GM21528 (cell line): Measurements from ENCODE around the gene ERMP1.
A peak's percentile ranks its signal among the peaks of the same experiment; 100 is the strongest.

Source experiments
- ATAC-seq: cut with Tn5 transposase; IDR thresholded peaks from one replicate; pipeline ENCODE4 v1.9.1; 2021; ENCODE audit warnings: mild to moderate bottlenecking, moderate library complexity; ENCODE audit not compliant: unreplicated experiment, low FRiP score

Gene ERMP1

DNA sequence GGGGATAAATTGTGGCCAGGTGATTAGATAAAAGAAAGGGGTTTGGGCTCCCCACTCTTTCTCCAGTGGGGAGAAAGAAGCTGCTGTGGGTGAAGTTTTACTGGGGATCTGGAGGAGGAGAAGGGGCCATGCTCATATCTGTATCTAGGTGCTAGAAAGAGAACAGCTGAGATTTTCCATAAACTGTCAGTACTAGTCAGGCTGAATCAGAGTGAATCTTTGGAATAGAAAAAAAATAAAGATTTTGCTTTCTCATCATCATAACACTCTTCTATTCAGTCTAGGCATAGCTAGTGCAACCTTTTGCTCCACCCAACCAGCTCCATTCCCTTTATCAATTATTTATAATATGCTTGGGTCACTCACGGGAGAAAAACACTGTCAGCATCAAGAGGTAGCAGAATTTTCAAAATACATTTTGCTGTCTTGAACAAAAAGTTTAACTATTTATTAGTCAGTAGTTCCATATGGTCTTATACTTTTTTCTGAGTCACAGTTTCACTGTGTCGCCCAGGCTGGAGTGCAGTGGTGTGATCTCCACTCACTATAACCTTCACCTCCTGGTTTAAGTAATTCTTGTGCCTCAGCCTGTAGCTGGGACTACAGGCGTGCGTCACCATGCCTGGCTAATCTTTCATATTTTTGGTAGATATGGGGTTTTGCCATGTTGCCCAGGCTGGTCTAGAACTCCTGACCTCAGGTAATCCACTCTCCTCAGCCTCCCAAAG is 21.3 kb upstream of the ERMP1 start:
- no peak for ATAC-seq

DNA sequence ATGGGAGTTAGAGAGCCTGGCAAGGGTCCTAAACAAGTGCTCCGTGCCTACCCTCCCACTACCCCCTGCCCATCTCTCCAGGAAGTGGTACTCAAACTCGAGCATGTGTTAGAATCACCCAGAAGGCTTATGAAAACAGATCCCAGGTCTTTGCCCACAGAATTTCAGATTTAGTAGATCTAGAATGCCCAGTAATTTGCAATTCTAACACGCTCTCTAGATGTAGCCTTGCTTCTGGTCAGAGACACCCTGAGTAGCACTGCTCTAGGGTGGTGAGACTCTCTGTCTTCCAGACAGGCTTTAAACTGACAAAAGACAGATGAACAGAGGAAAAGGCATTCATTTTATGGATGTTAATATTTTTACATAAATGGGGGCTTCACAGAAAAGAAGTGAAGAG is 20.7 kb upstream of the ERMP1 start:
- ATAC-seq: no peak

DNA sequence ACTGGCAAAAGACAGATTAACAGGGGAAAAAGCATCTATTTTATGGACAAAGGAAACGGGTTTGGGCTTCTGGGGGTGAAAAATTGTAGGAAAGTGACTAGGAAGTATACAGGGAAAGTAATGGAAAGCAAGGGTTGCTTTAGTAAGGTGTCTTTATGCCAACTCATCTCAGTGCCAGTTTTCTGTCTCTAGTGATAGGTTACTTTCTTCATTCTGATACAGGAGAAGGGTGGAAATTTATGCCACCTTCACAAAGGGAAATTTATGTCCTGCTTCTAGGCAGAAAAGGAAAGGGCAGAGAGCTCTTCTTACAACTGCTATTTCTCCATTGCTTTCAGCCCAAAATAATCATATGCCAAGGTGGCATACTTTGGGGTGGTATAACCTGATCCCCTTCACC is 20.1 kb upstream of the ERMP1 start:
- ATAC-seq: no peak

DNA sequence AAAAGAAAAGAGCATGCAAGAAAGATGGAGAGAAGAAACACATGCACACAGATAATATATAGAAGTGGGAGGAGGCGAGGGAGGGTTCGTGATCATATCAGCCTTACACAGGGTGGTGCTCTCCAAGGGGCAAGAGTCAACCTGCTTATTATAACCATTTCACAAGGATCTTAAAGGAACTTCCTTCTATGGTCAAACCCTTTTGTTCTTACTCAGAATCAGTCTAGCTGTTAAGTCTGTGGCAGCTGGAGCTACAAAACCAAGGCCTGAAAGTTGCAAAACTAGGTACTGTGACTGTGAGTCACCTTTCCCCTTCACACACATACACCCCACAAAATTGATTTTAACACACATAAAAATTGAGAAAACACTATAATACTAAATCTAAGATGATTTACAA is 18.5 kb upstream of the ERMP1 start:
- peak; percentile 82 for ATAC-seq

DNA sequence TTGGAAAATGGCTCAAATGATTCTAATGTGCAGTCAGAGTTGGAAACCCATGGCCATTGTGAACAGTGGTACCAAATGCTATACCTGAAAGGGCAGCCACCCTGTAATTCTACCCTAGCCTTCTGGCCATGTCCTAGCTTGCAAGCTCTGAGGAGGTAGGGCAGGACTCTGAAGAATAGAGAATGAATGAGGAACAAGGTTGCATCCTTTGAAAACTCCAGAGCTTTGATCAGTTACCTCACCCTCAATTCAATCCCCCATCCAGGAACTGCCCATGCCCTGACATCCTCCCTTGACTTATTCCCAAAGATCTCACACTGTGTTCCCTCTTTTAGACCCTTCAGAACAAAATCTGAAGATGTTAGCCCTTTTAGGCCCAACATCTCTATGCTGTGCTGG is 17.8 kb upstream of the ERMP1 start:
- no peak for ATAC-seq

DNA sequence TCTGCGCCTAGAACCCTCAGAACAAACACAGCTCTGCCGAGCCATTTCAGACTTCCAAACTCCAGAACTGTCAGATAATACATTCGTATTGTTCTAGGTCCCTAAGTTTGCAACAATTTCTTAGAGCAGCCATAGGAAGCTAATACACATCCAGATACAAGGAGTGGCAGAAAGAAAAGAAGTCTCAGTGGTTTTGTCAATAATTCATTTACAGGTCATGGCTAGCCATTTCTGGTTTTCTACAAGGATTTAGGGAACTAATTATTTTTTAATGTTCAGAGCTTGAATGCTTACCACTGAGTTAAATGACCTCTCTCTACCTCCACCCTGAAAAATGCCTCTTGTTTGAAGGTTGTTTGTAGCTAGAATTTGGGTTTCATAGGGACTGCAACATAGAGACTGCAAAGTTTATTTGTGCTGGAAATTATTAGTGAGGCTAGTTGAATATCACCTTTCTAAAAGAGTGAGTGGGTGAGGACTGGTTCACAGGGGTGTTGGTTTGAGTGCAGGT is 15.5 kb upstream of the ERMP1 start:
- ATAC-seq: no peak

DNA sequence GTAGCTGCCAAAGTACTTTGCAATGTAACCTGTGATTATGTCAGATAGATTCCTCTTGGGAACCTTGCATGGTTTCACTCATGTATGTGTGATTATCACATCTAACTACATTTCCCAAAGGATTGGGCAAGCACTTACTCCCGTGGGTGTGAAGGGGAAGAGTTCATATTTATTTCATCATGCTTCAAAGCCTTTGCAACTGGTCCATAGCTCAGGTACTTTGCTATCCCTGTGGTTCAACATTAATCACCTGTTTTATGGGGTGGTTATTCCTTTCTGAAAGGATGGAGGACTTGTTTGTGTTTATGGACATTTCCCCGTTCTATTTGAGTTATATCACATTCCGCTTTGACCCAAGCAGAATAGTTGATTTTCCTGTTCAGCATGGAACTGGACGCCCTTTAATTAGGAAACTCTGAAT is 13.6 kb upstream of the ERMP1 start:
- ATAC-seq: no peak

DNA sequence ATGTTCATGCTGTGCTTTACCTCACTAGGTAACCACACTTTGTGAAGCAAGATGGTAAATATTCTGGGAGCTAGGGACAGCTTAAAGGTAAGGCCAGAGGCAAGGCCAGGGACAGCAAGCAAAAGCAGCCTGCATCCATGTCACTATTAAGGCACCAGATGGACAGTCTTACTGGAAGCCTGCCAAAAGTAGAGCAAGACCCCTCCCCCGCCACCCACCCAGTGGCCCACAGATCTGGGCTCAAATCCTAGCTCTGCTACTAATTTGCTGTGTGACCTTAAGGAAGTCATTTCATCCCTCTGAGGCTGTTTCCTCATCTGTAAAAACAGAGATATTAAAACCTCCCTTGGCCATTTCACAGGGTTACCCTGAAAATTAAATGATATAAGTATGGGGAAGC is 13.2 kb upstream of the ERMP1 start:
- ATAC-seq: no peak

DNA sequence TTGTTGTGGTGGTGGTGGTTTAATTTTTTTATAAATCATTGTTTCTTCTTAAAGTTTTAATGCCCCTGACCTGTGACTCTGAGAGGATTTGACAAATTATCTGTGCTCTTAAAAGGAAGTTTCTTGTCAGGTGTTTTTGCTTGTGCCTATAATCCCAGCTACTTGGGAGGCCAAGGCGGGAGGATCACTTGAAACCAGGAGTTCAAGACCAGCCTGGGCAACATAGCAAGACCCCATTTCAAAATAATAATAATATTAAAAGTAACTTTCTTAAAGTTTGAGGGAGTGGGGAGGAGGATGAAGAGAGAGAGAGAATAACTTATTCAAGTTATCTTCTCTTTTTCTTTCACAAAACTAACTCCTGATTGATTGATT is 12.2 kb upstream of the ERMP1 start:
- ATAC-seq: no peak

DNA sequence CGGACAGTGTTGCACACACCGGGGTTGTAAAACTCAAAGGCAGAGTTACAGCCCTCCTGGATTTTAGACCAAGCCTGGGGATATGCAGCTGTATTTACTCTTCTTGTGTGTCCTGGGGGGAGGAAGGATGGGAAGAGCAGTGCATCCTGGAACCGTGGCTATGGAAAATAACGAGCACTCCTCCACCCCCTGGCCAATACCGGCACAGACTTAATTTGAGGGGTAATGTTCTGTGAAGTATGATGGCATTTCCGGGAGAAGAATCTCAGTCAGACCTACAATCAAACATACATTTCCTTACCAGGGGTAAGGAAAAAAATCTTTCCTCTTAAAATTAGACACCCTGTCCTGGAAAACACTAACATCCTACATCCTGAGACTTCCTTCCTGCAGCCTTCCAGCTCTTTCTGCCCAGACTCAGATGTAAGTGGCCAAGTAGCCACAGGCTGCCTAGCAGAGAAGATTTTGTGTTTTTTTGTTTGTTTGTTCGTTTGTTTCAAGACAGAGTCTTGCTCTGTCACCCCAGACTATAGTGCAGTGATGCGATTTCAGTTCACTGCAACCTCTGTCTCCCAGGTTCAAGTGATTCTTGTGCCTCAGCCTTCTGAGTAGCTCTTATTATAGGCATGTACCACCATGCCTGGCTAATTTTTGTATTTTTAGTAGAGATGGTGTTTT is 11.0 kb upstream of the ERMP1 start:
- ATAC-seq: no peak

DNA sequence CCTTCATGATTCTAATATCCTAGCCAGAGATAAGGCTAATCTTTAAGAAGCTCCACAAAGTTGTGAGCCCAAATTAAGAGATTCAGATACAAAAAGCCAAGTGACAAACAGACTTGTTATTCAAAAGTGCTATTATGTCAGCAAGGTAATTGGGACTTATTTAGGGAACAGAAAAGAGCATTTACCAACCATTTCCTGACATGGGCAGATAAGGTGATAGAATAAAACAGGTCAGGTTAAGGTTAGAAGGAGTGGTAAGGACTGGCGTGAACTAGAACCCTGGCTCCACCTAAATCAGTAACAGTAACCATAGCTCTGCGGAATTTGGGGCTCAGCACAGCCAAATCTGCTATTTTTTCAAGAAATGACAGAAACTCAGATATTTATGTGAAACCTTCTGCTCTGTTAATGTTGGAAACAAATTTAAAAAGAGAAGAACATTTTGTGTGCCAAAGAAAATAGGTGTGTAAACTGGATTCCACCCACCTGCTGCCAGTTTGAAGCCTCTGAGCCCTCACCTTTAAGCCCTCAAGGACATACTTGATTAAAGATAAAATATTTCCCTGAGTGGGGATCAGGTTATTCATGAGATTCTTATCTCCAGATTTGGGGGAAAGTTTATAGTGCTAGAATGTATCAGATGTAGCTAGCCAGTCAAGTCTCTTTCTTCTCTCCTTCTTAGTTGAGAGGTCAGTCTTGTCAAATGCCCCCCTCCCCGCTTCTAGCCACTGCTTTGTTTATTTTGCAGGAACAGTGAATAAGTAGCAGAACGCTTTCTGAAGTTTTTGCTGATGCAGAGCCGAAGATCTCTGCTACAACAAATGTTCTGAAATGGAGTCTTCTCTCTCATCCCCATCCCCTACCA is 10.2 kb upstream of the ERMP1 start:
- no peak for ATAC-seq

DNA sequence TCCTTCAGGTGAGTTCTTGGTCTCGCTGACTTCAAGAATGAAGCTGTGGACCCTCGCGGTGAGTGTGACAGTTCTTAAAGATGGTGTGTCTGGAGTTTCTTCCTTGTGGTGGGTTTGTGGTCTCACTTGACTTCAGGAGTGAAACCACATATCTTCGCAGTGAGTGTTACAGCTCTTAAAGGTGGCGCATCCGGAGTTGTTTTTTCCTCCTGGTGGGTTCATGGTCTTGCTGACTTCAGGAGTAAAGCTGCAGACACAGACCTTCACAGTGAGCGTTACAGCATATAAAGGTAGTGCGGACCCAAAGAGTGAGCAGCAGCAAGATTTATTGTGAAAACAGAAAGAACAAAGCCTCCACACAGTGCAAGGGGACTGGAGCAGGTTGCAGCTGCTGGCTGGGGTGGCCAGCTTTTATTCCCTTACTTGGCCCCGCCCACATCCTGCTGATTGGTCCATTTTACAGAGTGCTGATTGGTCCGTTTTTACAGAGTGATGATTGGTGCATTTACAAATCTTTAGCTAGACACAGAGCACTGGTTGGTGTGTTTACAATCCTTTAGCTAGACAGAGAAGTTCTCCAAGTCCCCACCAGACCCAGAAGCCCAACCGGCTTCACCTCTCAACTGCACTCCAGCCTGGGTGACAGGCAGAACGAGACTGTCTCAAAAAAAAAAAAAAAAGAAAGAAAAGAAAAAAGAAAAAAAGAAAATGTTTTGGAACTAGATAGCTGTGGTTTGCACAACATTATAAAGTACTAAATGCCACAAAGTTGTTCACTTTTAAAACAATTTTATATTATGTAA is 9.1 kb upstream of the ERMP1 start:
- no peak for ATAC-seq

DNA sequence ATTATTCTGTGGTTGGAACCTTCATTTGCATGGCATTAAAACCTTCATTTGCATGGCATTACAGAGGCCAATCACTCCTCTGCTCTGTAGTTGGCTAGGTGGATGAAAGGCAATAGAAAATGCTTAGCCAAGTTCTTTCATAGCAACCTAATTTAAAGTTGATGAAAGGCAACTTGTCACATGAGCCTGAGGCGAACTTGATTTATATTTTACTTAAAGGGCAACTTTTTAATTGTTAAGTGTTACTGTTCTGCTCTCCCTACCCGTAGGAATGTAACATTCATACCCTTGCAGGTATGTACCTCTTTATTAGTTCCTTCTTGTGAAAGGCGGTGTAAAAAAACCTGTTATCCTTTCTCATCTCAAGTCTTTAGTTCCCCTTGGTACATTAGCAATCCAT is 7.9 kb upstream of the ERMP1 start:
- ATAC-seq: no peak

DNA sequence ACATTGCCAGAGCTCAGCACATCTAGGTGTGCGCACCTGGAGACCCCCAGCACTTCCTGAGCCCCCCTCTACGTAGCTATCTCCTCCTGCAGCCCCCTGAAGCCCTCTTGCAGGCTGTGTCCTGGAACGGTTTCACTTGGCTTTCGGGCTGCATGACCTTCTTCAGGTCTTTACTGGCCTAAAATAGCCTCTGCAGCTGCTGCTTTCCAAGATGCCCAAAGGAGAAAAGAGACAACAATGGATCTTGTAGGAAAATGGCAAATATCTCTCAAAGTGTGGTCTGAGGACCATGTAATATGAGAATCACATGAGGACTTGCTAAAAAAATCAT is 6.6 kb upstream of the ERMP1 start:
- no peak for ATAC-seq

DNA sequence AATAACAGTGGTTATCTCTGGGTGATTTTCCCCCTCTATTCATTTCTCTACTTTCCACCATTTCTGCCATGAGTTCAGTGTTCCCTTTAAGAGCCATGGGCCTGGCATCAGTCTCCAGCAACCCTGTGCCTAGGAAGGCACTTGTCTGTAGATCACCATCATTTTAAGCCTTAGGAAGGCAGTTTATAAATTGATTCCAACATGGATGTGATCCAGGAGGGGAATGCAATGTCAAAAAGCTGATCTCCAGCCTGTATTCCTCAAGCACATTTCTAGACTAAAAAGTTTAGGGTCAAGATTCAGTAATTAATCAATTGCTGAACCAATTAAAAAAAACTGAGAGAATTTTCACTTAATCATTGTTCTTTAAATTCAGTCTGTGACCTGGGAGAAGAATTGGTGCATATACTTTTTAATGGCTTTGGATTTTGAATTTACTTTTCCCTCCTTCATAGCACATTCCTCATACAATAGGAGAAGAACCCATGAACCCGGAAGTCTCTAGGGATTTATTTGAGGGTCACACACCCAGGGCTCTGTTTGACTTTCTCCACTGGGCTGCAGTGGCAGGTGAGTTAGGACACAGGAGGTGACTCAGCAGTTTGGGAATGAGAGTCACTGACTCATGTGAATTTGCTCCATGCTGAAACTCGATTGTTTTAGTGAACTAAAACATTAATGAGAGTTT is 6.1 kb upstream of the ERMP1 start:
- ATAC-seq: no peak

DNA sequence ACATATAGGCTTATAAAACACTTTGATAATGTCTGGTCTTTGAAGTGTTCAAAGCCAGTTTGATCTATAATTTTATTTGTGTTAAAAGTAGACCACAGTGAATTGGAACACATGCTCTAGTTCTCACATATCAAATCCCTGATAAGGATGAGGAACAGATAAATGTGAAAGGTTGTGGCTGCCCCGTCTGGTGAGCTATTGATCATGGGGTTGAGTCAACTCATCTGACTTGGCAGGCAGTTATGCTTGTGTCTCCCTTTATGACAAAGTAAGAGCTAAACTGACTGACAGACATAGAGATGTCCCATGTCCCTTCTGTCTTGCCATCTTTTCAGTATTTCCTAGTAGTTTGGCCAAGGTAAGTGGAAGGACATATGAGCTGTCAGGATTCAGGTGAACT is 2.9 kb upstream of the ERMP1 start:
- no peak for ATAC-seq

DNA sequence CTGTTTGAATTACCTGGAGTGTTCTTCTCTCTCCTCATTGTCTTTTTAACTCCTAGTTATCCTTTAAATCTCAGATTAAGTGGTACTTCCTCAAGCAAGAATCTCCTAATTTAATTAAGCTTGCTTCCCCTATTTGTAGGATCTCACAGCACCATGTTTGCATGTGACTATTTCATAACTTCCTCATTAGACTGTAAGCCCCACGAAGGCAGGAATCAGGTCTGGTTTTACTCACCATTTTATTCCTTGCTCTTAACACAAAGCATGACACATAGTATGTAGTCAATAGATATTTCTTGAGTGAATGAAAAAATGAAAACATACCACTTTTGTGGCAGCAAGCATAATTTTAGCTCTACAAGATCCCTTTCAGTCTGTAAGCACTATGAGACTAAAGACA is 1.3 kb upstream of the ERMP1 start:
- no peak for ATAC-seq

DNA sequence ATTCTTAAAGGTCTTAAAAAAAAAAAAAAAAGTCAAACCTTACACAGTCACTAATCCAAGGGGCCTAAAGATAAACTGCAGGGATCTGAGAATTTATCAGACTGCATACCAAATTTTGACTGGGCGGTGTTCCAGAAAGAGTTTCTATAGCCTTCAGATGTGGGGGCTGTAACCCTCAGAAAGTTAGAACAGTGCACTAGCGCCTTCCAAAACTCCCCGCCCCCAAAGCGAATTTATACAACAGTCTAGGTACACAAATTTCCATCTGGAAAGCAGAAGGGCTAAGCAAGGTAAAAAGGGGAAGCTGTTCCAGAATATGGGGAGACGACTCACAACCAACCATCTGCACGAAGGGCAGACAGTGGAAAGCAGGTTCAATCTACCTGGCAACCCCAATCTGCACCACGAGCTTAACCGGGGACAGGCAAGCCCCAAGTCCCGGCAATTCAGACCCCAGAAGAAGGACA is 813 bp downstream of the ERMP1 start:
- ATAC-seq: no peak

DNA sequence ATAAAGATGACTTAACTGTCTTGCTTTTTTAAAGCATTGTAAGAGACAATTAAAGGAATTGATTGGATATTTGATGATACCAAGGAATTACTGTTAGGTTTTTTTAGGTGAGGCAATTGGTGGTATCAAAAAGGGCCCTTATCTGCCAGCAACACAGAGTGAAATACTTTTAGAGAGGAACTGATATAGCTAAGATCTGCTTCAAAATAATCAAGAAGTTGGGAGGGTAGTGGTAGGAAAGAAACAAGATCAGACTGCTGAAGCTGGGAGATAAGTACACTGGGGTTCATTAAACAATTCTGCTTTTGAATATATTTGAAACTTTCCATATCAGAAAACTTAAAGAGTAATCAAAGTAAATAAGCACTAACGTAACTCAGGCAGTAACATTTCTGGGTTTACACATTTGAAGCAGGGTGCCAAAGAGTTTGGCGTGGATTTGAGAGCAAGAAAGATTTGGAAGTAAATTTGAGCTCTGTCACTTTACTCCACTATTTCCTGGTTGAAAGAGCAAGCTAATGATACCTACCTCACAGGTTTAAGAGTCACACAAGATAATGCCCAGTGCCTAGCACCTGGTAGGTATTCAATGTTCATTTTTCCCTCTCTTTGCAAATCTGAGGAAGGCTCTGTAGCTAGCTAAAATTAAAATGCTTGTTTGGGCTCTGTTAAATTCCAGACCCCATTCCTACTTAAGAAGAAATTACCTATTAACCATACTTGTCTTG is 6.9 kb downstream of the ERMP1 start:
- no peak for ATAC-seq
